BLaER1 (cell line): ENCODE measurements around the gene HOXD4.

Source experiments
- H3K27ac ChIP-seq: shearing (Covaris generic); formaldehyde crosslinking; 2 replicates; pipeline ENCODE4 v1.8.1; 2022
- H3K27me3 ChIP-seq: shearing (Covaris generic); formaldehyde crosslinking; 2 replicates; pipeline ENCODE4 v1.8.1; 2022
- H3K36me3 ChIP-seq: shearing (Covaris generic); formaldehyde crosslinking; 2 replicates; pipeline ENCODE4 v1.8.1; 2022
- H3K4me1 ChIP-seq: shearing (Covaris generic); formaldehyde crosslinking; 2 replicates; pipeline ENCODE4 v1.8.1; 2022
- H3K4me2 ChIP-seq: shearing (Covaris generic); formaldehyde crosslinking; 2 replicates; pipeline ENCODE4 v1.8.1; 2022
- H3K4me3 ChIP-seq: shearing (Covaris generic); formaldehyde crosslinking; 2 replicates; pipeline ENCODE4 v1.8.1; 2022
- H3K9ac ChIP-seq: shearing (Covaris generic); formaldehyde crosslinking; 2 replicates; pipeline ENCODE4 v1.8.1; 2022
- H3K9me3 ChIP-seq: shearing (Covaris generic); formaldehyde crosslinking; 2 replicates; pipeline ENCODE4 v1.8.1; 2022
- H4K20me1 ChIP-seq: shearing (Covaris generic); formaldehyde crosslinking; 2 replicates; pipeline ENCODE4 v1.8.1; 2022
- Cebpa-rat ChIP-seq: shearing (Covaris generic); IDR thresholded peaks from 2 replicates; pipeline ENCODE4 v1.8.1; 2022

Gene HOXD4

GRCh38 chr2:176162911-176163671 lies 11.7 kb downstream of the HOXD4 start:
- H3K4me3 ChIP-seq: no peak overlapping the region
- H4K20me1 ChIP-seq: no peaks in the 10 kb centered on the region
- no peaks in the 10 kb centered on the region for H3K4me1 ChIP-seq

GRCh38 chr2:176163672-176164056 lies 12.3 kb downstream of the HOXD4 start:
- Histone ChIP-seq H3K4me2 (no peak overlapping the region), H3K27ac (no peak overlapping the region), H3K4me1 (no peaks in the 10 kb centered on the region), H3K27me3 (peaks cover 55% of the 10 kb centered on the region), H4K20me1 (no peaks in the 10 kb centered on the region), H3K9ac (no peak overlapping the region), H3K4me3 (no peak overlapping the region), H3K36me3 (no peaks in the 10 kb centered on the region), H3K9me3 (peaks cover 67% of the 10 kb centered on the region)
- no peak for TF ChIP-seq Cebpa-rat

More at GRCh38 chr2:176162911-176163671, 11.7 kb downstream of the HOXD4 start:
- H3K27me3 ChIP-seq: peaks cover 61% of the 10 kb centered on the region
- no peaks in the 10 kb centered on the region for H3K36me3 ChIP-seq
- H3K4me2 ChIP-seq: no peak overlapping the region
- TF ChIP-seq Cebpa-rat: no peak
- peaks cover 71% of the 10 kb centered on the region for H3K9me3 ChIP-seq
- H3K9ac ChIP-seq: no peak overlapping the region
- no peak overlapping the region for H3K27ac ChIP-seq

- Histone ChIP-seq H3K4me1 (no peaks in the 10 kb centered on the region), H3K36me3 (no peaks in the 10 kb centered on the region), H3K4me2 (no peak overlapping the region), H4K20me1 (no peaks in the 10 kb centered on the region), H3K9me3 (peaks cover 65% of the 10 kb centered on the region), H3K27ac (no peak overlapping the region), H3K27me3 (peaks cover 50% of the 10 kb centered on the region), H3K4me3 (no peak overlapping the region), H3K9ac (no peak overlapping the region)
- TF ChIP-seq Cebpa-rat: no peak
Observed at GRCh38 chr2:176164201-176164600, 12.9 kb downstream of the HOXD4 start.

GRCh38 chr2:176164611-176165369 lies 13.4 kb downstream of the HOXD4 start:
- Histone ChIP-seq H3K4me2 (no peak overlapping the region), H3K27ac (no peak overlapping the region), H3K4me3 (no peak overlapping the region), H3K9ac (no peak overlapping the region), H3K4me1 (no peaks in the 10 kb centered on the region), H3K36me3 (no peaks in the 10 kb centered on the region), H3K9me3 (peaks cover 59% of the 10 kb centered on the region), H3K27me3 (peaks cover 44% of the 10 kb centered on the region), H4K20me1 (no peaks in the 10 kb centered on the region)
- TF ChIP-seq Cebpa-rat: no peak

GRCh38 chr2:176165370-176166050 lies 14.2 kb downstream of the HOXD4 start:
- Histone ChIP-seq H4K20me1 (no peaks in the 10 kb centered on the region), H3K4me2 (no peak overlapping the region), H3K9ac (no peak overlapping the region), H3K27me3 (peaks cover 37% of the 10 kb centered on the region; the same call in 1 of the 2 replicates), H3K27ac (no peak overlapping the region), H3K9me3 (peaks cover 52% of the 10 kb centered on the region), H3K4me1 (no peaks in the 10 kb centered on the region), H3K4me3 (no peak overlapping the region), H3K36me3 (no peaks in the 10 kb centered on the region)
- TF ChIP-seq Cebpa-rat: no peak

GRCh38 chr2:176166272-176166671 lies 14.9 kb downstream of the HOXD4 start:
- peaks cover 32% of the 10 kb centered on the region; the same call in 1 of the 2 replicates for H3K27me3 ChIP-seq
- no peak for TF ChIP-seq Cebpa-rat

GRCh38 chr2:176167398-176167797 lies 16.0 kb downstream of the HOXD4 start:
- H4K20me1 ChIP-seq: no peaks in the 10 kb centered on the region
- no peak overlapping the region for H3K4me3 ChIP-seq
- no peak overlapping the region for H3K4me2 ChIP-seq
- peaks cover 44% of the 10 kb centered on the region for H3K9me3 ChIP-seq
- TF ChIP-seq Cebpa-rat: no peak
- H3K27me3 ChIP-seq: peaks cover 30% of the 10 kb centered on the region
- no peaks in the 10 kb centered on the region for H3K4me1 ChIP-seq
- no peak overlapping the region for H3K9ac ChIP-seq
- H3K36me3 ChIP-seq: no peaks in the 10 kb centered on the region
- no peak overlapping the region for H3K27ac ChIP-seq

More at GRCh38 chr2:176166272-176166671, 14.9 kb downstream of the HOXD4 start:
- Histone ChIP-seq H3K4me3 (no peak overlapping the region), H3K36me3 (no peaks in the 10 kb centered on the region), H3K9ac (no peak overlapping the region), H3K4me2 (no peak overlapping the region), H3K9me3 (peaks cover 44% of the 10 kb centered on the region), H3K4me1 (no peaks in the 10 kb centered on the region), H3K27ac (no peak overlapping the region), H4K20me1 (no peaks in the 10 kb centered on the region)

- Histone ChIP-seq H3K9ac (no peak overlapping the region), H3K4me1 (no peaks in the 10 kb centered on the region), H4K20me1 (no peaks in the 10 kb centered on the region), H3K36me3 (no peaks in the 10 kb centered on the region), H3K4me2 (no peak overlapping the region), H3K27ac (no peak overlapping the region), H3K4me3 (no peak overlapping the region), H3K9me3 (peaks cover 34% of the 10 kb centered on the region), H3K27me3 (peaks cover 42% of the 10 kb centered on the region)
- TF ChIP-seq Cebpa-rat: no peak
Observed at GRCh38 chr2:176169181-176169580, 17.8 kb downstream of the HOXD4 start.

GRCh38 chr2:176169711-176170110 lies 18.4 kb downstream of the HOXD4 start:
- Histone ChIP-seq H3K36me3 (no peaks in the 10 kb centered on the region), H3K9me3 (peaks cover 33% of the 10 kb centered on the region), H3K4me2 (no peak overlapping the region), H3K4me3 (no peak overlapping the region), H3K27ac (no peak overlapping the region), H3K4me1 (no peaks in the 10 kb centered on the region), H3K9ac (no peak overlapping the region), H4K20me1 (no peaks in the 10 kb centered on the region), H3K27me3 (peaks cover 42% of the 10 kb centered on the region)
- no peak for TF ChIP-seq Cebpa-rat
